ENCODE measurements around the gene UBL7.
"Not testable (repeated sequence)": the region's sequence is repeated elsewhere in the genome, so short reads cannot be mapped to it uniquely, and the experiment has no call there.

The UBL7 gene

DNA sequence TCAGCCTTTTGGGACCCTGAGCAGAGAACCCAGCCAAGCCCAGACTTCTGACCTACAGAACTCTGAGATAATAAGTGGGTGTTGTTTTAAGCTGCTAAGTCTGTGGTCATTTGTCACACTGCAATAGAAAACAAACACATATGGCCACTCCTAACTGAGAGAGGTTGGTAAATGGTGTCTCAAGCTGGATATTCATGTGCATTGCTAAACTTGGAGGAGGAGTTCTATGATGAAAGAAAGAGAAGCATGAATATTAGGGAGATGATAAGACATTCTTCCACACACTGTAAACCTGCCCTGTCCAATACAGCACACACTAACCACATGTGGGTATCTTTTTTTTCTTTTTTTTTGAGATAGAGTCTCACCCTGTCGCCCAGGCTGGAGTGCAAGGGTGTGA is 27.8 kb upstream of the UBL7 start:
- Histone ChIP-seq H3K9ac (ENCODE audit: low read length) (no peak overlapping the region), H3K4me3 (ENCODE audit: low read length) (no peak overlapping the region), H3K27me3 (ENCODE audit: control insufficient read depth, insufficient read depth, low read length) (no peaks in the 10 kb centered on the region), H3K4me1 (ENCODE audit: control insufficient read depth, insufficient read depth, low read length) (peaks cover 32% of the 10 kb centered on the region), H3K9me3 (ENCODE audit: control insufficient read depth, low read length) (no peaks in the 10 kb centered on the region), H3K36me3 (ENCODE audit: control insufficient read depth, insufficient read depth, low read length) (no peaks in the 10 kb centered on the region)

GRCh38 chr15:74482661-74483060 is 21.7 kb upstream of the UBL7 start:
- no peaks in the 10 kb centered on the region for H3K36me3 ChIP-seq (ENCODE audit: control insufficient read depth, insufficient read depth, low read length)
- no peak overlapping the region for H3K4me3 ChIP-seq (ENCODE audit: low read length)
- H3K9ac ChIP-seq (ENCODE audit: low read length): no peak overlapping the region
- no peaks in the 10 kb centered on the region for H3K27me3 ChIP-seq (ENCODE audit: control insufficient read depth, insufficient read depth, low read length)
- no peaks in the 10 kb centered on the region for H3K9me3 ChIP-seq (ENCODE audit: control insufficient read depth, low read length)
- peaks cover 14% of the 10 kb centered on the region for H3K4me1 ChIP-seq (ENCODE audit: control insufficient read depth, insufficient read depth, low read length)

GRCh38 chr15:74480364-74480763 is 19.4 kb upstream of the UBL7 start:
- not testable (repeated sequence) for H3K9me3 ChIP-seq (ENCODE audit: control insufficient read depth, low read length); H3K27me3 ChIP-seq (ENCODE audit: control insufficient read depth, insufficient read depth, low read length); H3K4me1 ChIP-seq (ENCODE audit: control insufficient read depth, insufficient read depth, low read length); H3K36me3 ChIP-seq (ENCODE audit: control insufficient read depth, insufficient read depth, low read length); H3K4me3 ChIP-seq (ENCODE audit: low read length); H3K9ac ChIP-seq (ENCODE audit: low read length)

DNA sequence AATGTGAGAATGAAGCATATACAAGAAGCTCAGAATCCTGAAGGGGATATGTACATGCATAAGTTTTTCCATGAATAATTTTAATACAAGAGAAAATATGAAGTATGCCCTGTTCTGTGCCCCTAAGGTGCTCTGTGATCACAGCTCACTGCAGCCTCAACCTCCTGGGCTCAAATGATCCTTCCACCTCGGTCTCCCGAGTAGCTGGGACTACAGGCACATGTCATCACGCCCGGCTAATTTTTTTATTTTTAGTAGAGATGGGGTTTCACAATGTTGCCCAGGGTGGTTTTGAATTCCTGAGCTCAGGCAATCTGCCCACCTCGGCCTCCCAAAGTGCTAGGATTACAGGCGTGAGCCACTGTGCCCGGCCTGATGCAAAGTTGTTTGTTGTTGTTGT is 10.7 kb upstream of the UBL7 start:
- not testable (repeated sequence) for H3K4me1 ChIP-seq (ENCODE audit: control insufficient read depth, insufficient read depth, low read length); H3K27me3 ChIP-seq (ENCODE audit: control insufficient read depth, insufficient read depth, low read length); H3K9me3 ChIP-seq (ENCODE audit: control insufficient read depth, low read length); H3K4me3 ChIP-seq (ENCODE audit: low read length); H3K36me3 ChIP-seq (ENCODE audit: control insufficient read depth, insufficient read depth, low read length); H3K9ac ChIP-seq (ENCODE audit: low read length)

DNA sequence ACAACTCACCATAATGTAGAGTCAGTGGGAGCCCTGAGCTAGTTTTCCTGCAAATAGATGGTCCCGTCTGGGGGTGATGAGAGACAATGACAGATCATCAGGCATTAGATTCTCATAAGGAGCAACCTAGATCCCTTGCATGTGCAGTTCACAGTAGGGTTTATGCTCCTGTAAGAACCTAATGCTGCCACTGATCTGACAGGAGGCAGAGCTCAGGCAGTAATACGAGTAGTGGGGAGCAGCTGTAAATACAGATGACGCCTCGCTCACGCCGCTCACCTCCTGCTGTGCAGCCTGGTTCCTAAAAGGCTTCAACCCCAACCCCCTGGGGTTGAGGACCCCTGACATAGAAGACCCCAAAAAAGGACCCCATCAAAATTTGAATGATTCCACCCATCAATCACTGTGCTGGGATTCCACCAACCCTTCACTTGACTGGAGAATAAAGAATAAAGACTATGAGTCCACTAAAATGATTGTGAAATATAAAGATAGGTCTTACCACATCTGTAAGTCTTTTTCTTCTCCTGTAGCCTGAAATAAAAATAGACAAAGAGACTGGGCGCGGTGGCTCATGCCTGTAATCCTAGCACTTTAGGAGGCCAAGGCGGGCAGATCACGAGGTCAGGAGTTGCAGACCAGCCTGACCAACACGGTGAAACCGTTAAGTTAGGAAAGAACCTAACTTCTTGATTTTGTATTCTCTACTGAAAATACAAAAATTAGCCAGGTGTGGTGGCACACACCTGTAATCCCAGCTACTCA is 9.9 kb upstream of the UBL7 start:
- H3K4me1 ChIP-seq (ENCODE audit: control insufficient read depth, insufficient read depth, low read length): no peaks in the 10 kb centered on the region

GRCh38 chr15:74468341-74469032 is 7.5 kb upstream of the UBL7 start:
- no peak overlapping the region for H3K9ac ChIP-seq (ENCODE audit: low read length)
- H3K4me1 ChIP-seq (ENCODE audit: control insufficient read depth, insufficient read depth, low read length): no peaks in the 10 kb centered on the region
- no peaks in the 10 kb centered on the region for H3K27me3 ChIP-seq (ENCODE audit: control insufficient read depth, insufficient read depth, low read length)
- H3K9me3 ChIP-seq (ENCODE audit: control insufficient read depth, low read length): no peaks in the 10 kb centered on the region
- no peaks in the 10 kb centered on the region for H3K36me3 ChIP-seq (ENCODE audit: control insufficient read depth, insufficient read depth, low read length)
- no peak overlapping the region for H3K4me3 ChIP-seq (ENCODE audit: low read length)

More for the DNA sequence above, 9.9 kb upstream of the UBL7 start:
- no peak overlapping the region for H3K9ac ChIP-seq (ENCODE audit: low read length)
- H3K36me3 ChIP-seq (ENCODE audit: control insufficient read depth, insufficient read depth, low read length): no peaks in the 10 kb centered on the region
- no peaks in the 10 kb centered on the region for H3K9me3 ChIP-seq (ENCODE audit: control insufficient read depth, low read length)
- H3K27me3 ChIP-seq (ENCODE audit: control insufficient read depth, insufficient read depth, low read length): no peaks in the 10 kb centered on the region
- no peak overlapping the region for H3K4me3 ChIP-seq (ENCODE audit: low read length)

- Histone ChIP-seq H3K27me3 (ENCODE audit: control insufficient read depth, insufficient read depth, low read length) (no peaks in the 10 kb centered on the region), H3K9ac (ENCODE audit: low read length) (no peak overlapping the region), H3K4me1 (ENCODE audit: control insufficient read depth, insufficient read depth, low read length) (no peaks in the 10 kb centered on the region), H3K4me3 (ENCODE audit: low read length) (no peak overlapping the region), H3K36me3 (ENCODE audit: control insufficient read depth, insufficient read depth, low read length) (no peaks in the 10 kb centered on the region), H3K9me3 (ENCODE audit: control insufficient read depth, low read length) (no peaks in the 10 kb centered on the region)
These were observed 5.6 kb upstream of the UBL7 start for GRCh38 chr15:74466570-74466969.

- no peak overlapping the region for H3K9ac ChIP-seq (ENCODE audit: low read length)
- no peak overlapping the region for H3K4me3 ChIP-seq (ENCODE audit: low read length)
- peaks cover 5% of the 10 kb centered on the region for H3K4me1 ChIP-seq (ENCODE audit: control insufficient read depth, insufficient read depth, low read length)
- no peaks in the 10 kb centered on the region for H3K9me3 ChIP-seq (ENCODE audit: control insufficient read depth, low read length)
- H3K27me3 ChIP-seq (ENCODE audit: control insufficient read depth, insufficient read depth, low read length): no peaks in the 10 kb centered on the region
- no peaks in the 10 kb centered on the region for H3K36me3 ChIP-seq (ENCODE audit: control insufficient read depth, insufficient read depth, low read length)
These were observed 3.9 kb upstream of the UBL7 start for GRCh38 chr15:74464897-74465296.

DNA sequence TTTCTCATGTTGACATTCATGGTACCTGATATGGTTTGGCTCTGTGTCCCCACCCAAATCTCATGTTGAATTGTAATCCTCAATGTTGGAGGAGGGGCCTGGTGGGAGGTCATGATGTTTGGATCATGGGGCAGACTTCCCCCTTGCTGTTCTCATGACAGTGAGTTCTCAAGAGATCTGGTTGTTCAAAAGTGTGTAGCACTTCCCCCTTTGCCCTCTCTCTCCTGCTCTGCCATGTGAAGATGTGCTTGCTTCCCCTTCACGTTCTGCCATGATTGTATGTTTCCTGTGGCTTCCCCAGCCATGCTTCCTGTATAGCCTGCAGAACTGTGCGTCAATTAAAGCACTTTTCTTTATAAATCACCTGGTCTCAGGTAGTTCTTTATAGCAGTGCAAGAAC is 3.3 kb upstream of the UBL7 start:
- no peaks in the 10 kb centered on the region for H3K9me3 ChIP-seq (ENCODE audit: control insufficient read depth, low read length)
- no peak overlapping the region for H3K4me3 ChIP-seq (ENCODE audit: low read length)
- H3K27me3 ChIP-seq (ENCODE audit: control insufficient read depth, insufficient read depth, low read length): no peaks in the 10 kb centered on the region
- H3K36me3 ChIP-seq (ENCODE audit: control insufficient read depth, insufficient read depth, low read length): no peaks in the 10 kb centered on the region
- no peak overlapping the region for H3K9ac ChIP-seq (ENCODE audit: low read length)
- peaks cover 5% of the 10 kb centered on the region for H3K4me1 ChIP-seq (ENCODE audit: control insufficient read depth, insufficient read depth, low read length)

GRCh38 chr15:74463634-74464033 is 2.7 kb upstream of the UBL7 start:
- peaks cover 5% of the 10 kb centered on the region for H3K4me1 ChIP-seq (ENCODE audit: control insufficient read depth, insufficient read depth, low read length)

GRCh38 chr15:74461847-74462511 is 1.0 kb upstream of the UBL7 start:
- no peaks in the 10 kb centered on the region for H3K9me3 ChIP-seq (ENCODE audit: control insufficient read depth, low read length)
- H3K9ac ChIP-seq (ENCODE audit: low read length): peak overlapping the region; percentile 84
- H3K4me3 ChIP-seq (ENCODE audit: low read length): peak overlapping the region; percentile 89
- H3K4me1 ChIP-seq (ENCODE audit: control insufficient read depth, insufficient read depth, low read length): peaks cover 5% of the 10 kb centered on the region
- no peaks in the 10 kb centered on the region for H3K36me3 ChIP-seq (ENCODE audit: control insufficient read depth, insufficient read depth, low read length)
- H3K27me3 ChIP-seq (ENCODE audit: control insufficient read depth, insufficient read depth, low read length): no peaks in the 10 kb centered on the region

More at GRCh38 chr15:74463634-74464033, 2.7 kb upstream of the UBL7 start:
- H3K9ac ChIP-seq (ENCODE audit: low read length): no peak overlapping the region
- H3K27me3 ChIP-seq (ENCODE audit: control insufficient read depth, insufficient read depth, low read length): no peaks in the 10 kb centered on the region
- no peaks in the 10 kb centered on the region for H3K9me3 ChIP-seq (ENCODE audit: control insufficient read depth, low read length)
- no peaks in the 10 kb centered on the region for H3K36me3 ChIP-seq (ENCODE audit: control insufficient read depth, insufficient read depth, low read length)
- no peak overlapping the region for H3K4me3 ChIP-seq (ENCODE audit: low read length)

GRCh38 chr15:74460298-74460697 is 662 bp downstream of the UBL7 start:
- Histone ChIP-seq H3K4me1 (ENCODE audit: control insufficient read depth, insufficient read depth, low read length) (peaks cover 5% of the 10 kb centered on the region), H3K9me3 (ENCODE audit: control insufficient read depth, low read length) (no peaks in the 10 kb centered on the region), H3K4me3 (ENCODE audit: low read length) (peak overlapping the region; percentile 89), H3K27me3 (ENCODE audit: control insufficient read depth, insufficient read depth, low read length) (no peaks in the 10 kb centered on the region), H3K9ac (ENCODE audit: low read length) (peak overlapping the region; percentile 84), H3K36me3 (ENCODE audit: control insufficient read depth, insufficient read depth, low read length) (no peaks in the 10 kb centered on the region)

All from mucosa of stomach (tissue), 1 donor.